Measurements from ENCODE around the gene GTPBP4.

DNA sequence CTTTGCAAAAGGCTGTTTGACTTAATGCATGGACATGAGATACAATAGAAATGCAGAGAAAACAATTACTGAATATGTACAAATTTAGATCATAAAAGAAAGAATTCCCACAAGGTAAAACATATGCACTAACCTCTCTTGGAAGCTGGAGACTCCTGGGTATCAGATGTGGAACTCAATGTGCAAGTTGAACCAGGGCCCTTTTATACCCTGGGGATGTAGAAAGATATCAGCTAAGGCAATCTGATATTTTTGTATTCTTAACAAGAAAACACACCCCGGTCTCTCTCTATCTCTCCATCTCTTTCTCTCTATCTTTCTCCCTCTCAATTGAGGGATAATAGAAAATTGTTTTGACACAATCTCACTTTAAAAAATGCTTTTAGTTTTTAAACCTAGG lies 37.4 kb downstream of the GTPBP4 start, which contains the start of gene IDI2:
- TF ChIP-seq, protein P1, sequence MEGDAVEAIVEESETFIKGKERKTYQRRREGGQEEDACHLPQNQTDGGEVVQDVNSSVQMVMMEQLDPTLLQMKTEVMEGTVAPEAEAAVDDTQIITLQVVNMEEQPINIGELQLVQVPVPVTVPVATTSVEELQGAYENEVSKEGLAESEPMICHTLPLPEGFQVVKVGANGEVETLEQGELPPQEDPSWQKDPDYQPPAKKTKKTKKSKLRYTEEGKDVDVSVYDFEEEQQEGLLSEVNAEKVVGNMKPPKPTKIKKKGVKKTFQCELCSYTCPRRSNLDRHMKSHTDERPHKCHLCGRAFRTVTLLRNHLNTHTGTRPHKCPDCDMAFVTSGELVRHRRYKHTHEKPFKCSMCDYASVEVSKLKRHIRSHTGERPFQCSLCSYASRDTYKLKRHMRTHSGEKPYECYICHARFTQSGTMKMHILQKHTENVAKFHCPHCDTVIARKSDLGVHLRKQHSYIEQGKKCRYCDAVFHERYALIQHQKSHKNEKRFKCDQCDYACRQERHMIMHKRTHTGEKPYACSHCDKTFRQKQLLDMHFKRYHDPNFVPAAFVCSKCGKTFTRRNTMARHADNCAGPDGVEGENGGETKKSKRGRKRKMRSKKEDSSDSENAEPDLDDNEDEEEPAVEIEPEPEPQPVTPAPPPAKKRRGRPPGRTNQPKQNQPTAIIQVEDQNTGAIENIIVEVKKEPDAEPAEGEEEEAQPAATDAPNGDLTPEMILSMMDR (IDR thresholded peaks at IDR 0.05) = no peak
- TF ChIP-seq POLR2A (IDR thresholded peaks at IDR 0.05) (no peak), EP300 (IDR thresholded peaks at IDR 0.05) (no peak)
